Epithelial cell of esophagus (primary cell): ENCODE measurements around the gene GPR156.
A peak's percentile ranks its signal among the peaks of the same experiment; 100 is the strongest.
"Not testable (repeated sequence)": the region's sequence is repeated elsewhere in the genome, so short reads cannot be mapped to it uniquely, and the experiment has no call there.

ENCODE experiments used
- DNase-seq: peaks from one replicate; pipeline ENCODE4 v3.0.0; 2010; ENCODE audit warnings: low read depth
- H3K4me3 ChIP-seq: 2 replicates; pipeline ENCODE4 v1.5.1; 2011; ENCODE audit warnings: mild to moderate bottlenecking, low read length, control low read depth
- TF ChIP-seq, protein P1 (sequence below): IDR thresholded peaks from 2 replicates; pipeline ENCODE4 v1.5.1; 2011; ENCODE audit warnings: low read depth, mild to moderate bottlenecking, low read length, control low read depth, inconsistent platforms; ENCODE audit not compliant: insufficient read depth; ENCODE audit errors: missing control alignments

GPR156 gene

DNA sequence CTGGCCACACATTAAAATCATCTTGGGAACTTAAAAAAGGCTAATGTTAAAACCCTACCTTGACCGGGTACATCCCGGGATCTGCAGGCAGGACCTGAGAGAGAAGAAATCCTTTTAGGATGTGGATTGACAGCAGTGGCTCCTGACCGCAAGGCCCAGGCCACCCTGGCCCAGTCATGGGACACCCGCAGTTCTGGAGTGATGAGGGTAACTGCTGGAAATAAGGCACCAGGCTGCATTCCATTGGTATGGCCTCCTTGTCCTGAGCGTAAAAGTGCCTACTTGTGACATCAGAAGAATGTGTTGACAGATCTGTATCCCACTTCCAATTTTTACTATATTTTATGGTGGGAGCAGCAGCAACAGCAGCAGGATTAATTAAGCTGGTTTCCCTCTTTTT, 127.3 kb downstream of the GPR156 start:
- no peak for DNase-seq
- H3K4me3 ChIP-seq = no peak overlapping the region
- TF ChIP-seq, protein P1, sequence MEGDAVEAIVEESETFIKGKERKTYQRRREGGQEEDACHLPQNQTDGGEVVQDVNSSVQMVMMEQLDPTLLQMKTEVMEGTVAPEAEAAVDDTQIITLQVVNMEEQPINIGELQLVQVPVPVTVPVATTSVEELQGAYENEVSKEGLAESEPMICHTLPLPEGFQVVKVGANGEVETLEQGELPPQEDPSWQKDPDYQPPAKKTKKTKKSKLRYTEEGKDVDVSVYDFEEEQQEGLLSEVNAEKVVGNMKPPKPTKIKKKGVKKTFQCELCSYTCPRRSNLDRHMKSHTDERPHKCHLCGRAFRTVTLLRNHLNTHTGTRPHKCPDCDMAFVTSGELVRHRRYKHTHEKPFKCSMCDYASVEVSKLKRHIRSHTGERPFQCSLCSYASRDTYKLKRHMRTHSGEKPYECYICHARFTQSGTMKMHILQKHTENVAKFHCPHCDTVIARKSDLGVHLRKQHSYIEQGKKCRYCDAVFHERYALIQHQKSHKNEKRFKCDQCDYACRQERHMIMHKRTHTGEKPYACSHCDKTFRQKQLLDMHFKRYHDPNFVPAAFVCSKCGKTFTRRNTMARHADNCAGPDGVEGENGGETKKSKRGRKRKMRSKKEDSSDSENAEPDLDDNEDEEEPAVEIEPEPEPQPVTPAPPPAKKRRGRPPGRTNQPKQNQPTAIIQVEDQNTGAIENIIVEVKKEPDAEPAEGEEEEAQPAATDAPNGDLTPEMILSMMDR = no peak

DNA sequence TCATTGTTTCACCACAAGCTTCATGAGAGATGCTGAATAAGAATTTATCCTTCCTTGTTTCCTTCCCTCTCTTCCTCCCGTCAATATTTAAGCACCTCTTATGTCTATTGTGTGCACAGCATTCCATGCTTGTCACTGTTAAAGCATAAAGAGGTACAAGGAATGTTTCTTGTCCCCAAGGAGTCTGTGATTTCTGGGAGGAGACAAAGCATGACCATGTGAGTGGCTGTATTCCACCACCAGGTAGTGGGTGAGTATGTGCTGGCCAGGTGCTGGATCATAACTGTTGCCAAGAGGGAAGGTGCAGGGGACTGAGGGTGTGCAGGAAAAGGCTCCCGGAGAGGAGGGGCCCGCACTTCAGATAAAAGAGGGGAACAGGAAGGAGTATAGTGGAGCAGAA, 127.9 kb downstream of the GPR156 start:
- TF ChIP-seq, protein P1 = no peak
- no peak for DNase-seq
- H3K4me3 ChIP-seq = no peak overlapping the region

DNA sequence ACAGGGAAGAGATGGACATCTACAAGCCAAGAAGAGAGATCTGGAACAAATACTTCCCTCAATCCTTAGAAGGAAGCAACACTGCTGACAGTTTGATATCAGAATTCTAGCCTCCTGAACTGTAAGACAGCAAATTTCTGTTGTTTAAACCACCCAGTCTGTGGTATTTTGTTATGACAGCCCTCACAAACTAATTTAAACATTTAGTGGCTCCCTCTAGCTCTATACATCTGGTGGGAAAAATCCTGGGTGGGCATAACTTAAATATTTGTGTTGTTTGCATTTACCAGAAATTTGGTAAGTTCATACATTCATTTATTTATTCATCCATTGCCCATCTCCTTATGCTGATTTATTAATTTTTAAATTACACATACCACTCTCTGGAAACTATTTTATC, 128.3 kb downstream of the GPR156 start:
- no peak for DNase-seq
- H3K4me3 ChIP-seq = no peak overlapping the region
- TF ChIP-seq, protein P1 = no peak

DNA sequence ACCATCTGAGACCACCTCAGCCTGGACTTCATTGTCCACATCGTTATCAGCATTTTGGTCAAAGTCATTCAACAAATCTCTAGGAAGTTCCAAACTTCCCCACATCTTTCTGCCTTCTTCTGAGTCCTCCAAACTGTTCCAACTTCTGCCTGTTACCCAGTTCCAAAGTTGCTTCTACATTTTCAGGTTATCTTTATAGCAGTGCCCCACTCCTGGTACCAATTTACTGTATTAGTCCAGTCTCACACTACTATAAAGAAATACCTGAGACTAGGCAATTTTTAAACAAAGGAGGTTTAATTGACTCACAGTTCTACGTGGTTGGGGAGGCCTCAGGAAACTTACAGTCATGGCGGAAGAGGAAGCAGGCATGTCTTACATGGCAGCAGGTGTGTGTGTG, 129.3 kb downstream of the GPR156 start:
- not testable (repeated sequence) for H3K4me3 ChIP-seq, DNase-seq

DNA sequence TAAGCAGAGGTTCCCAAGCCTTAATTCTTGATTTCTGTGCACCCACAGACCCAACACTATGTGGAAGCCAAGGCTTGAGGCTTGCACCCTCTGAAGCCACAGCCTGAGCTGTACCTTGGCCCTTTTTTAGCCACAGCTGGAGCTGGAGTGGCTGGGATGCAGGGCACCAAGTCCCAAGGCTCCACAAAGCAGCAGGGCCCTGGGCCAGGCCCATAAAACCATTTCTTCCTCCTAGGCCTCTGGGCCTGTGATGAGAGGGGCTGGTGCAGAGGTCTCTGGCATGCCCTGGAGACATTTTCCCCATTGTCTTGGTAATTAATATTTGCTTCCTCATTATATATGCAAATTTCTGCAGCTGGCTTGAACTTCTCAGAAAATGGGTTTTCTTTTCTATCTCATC, 129.9 kb downstream of the GPR156 start:
- no peak for DNase-seq
- H3K4me3 ChIP-seq = no peak overlapping the region
- TF ChIP-seq, protein P1 = no peak

DNA sequence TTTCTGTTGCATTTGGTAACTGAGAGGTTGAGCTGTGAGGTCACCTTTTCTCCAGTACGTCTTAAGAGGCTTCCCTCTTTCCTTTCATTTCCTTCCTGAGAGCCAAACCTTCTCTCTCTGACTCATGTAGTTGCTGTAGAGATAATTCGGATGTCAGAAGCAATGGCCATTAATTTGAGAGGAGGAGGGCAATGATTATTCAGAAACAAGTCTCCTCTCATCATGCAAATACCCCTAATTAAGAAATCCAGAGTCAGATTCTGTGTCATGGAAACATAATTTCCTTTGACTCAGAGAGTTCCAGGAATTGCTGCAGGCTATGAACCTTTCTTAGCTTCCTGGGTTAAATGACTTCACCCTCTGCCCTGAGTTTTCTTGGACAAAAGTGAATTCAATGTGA, 131.7 kb downstream of the GPR156 start:
- DNase-seq = peak; percentile 94
- TF ChIP-seq, protein P1 = no peak
- no peak overlapping the region for H3K4me3 ChIP-seq

DNA sequence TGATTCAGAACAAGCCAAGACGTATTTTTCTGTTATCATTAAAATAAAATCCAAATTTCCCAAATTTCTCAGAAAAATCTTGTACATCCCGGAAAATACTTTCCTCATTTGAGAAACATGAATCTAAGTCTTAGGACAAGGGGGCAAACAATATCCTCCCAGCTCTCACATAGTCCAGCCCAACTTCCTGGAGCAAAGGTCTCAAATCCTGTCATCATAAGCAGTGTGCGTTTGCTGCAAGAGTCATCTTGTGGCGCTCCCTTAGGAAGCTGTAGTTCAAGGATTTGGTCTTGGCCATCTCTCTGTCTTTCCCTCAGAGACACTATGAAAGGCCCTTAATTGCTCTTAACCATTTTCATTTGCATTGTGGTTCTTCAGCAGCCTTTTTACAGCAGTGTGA, 133.2 kb downstream of the GPR156 start:
- DNase-seq = no peak
- TF ChIP-seq, protein P1 = no peak
- H3K4me3 ChIP-seq = no peak overlapping the region

DNA sequence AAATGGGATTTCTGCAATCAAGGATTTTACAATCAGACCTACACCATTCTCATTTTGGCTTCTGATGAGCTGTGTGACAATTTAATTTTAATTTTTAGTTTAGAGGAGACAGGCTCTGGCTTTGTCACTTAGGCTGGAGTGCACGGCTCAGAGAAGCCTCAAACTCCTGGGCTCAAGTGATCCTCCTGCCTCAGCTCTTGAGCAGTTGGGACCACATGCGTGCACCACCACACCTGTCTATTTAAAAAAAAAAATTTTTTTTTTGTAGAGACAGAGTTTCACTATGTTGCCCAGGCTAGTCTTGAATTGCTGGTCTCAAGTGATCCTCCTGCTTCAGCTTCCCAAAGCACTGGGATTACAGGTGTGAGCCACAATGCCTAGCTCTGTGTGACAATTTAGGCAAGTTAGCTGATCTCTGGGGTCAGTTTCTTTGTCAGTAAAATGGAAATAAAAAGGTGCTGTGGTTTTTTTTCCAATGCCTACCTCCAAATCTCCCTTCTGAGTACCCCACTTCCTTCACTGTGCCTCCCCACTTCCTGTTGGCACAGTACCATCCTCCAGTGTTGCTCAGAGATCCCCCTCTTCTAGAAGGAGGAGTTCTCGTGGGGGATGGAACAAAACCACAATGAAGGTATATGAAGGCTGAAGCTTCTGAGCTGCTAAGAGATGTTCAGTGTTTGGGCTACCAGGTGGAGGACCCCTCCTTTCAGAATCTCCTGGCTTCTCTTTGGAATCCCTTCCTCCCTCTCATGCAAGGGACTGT, 136.7 kb downstream of the GPR156 start:
- no peak for DNase-seq
- no peak overlapping the region for H3K4me3 ChIP-seq
- TF ChIP-seq, protein P1 = no peak
